NCI-H524 (cell line): ENCODE data around the gene CORO2B.

Experiments
- DNase-seq, 2 experiments: peaks; one replicate each; lab custom pipeline; 2025; lab: John Stamatoyannopoulos, UW

Gene CORO2B

GRCh38 chr15:68553994-68554720 is 24.6 kb upstream of the CORO2B start:
- peak; percentile 83 to 93 for DNase-seq

- DNase-seq: peak; percentile 11 to 53
Measured at GRCh38 chr15:68554721-68555678, 23.8 kb upstream of the CORO2B start.

GRCh38 chr15:68555679-68556037 is 23.1 kb upstream of the CORO2B start:
- DNase-seq: no peak

- no peak for DNase-seq
Measured at GRCh38 chr15:68556139-68556990, 22.4 kb upstream of the CORO2B start.

- DNase-seq: no peak
Measured at GRCh38 chr15:68557469-68558317, 21.1 kb upstream of the CORO2B start.

GRCh38 chr15:68558318-68559305 is 20.2 kb upstream of the CORO2B start:
- DNase-seq: no peak

GRCh38 chr15:68559345-68560310 is 19.2 kb upstream of the CORO2B start:
- peak; percentile 91 to 95 for DNase-seq

GRCh38 chr15:68560501-68561113 is 18.2 kb upstream of the CORO2B start:
- peak in 1 of 2 experiments; percentile 83 for DNase-seq

- peak; percentile 98 to 99 for DNase-seq
Measured at GRCh38 chr15:68561171-68561900, 17.5 kb upstream of the CORO2B start.

GRCh38 chr15:68561901-68562300 is 16.9 kb upstream of the CORO2B start:
- no peak for DNase-seq

GRCh38 chr15:68564173-68564572 is 14.6 kb upstream of the CORO2B start:
- DNase-seq: no peak

- no peak for DNase-seq
Measured at GRCh38 chr15:68565234-68565633, 13.6 kb upstream of the CORO2B start.

- no peak for DNase-seq
Measured at GRCh38 chr15:68565726-68566125, 13.1 kb upstream of the CORO2B start.

- no peak for DNase-seq
Measured at GRCh38 chr15:68566377-68566954, 12.3 kb upstream of the CORO2B start.

- no peak for DNase-seq
Measured at GRCh38 chr15:68567345-68567744, 11.4 kb upstream of the CORO2B start.

- DNase-seq: no peak
Measured at GRCh38 chr15:68570974-68571373, 7.8 kb upstream of the CORO2B start.

- no peak for DNase-seq
Measured at GRCh38 chr15:68571582-68571981, 7.2 kb upstream of the CORO2B start.
